Cerebellar nuclear complex (tissue), 1 donor: Measurements from ENCODE around the gene AGFG1.

Experiments used
- DNase-seq, 2 experiments: peaks; one replicate each; lab custom pipeline; 2025; lab: John Stamatoyannopoulos, UW

The AGFG1 gene

DNA sequence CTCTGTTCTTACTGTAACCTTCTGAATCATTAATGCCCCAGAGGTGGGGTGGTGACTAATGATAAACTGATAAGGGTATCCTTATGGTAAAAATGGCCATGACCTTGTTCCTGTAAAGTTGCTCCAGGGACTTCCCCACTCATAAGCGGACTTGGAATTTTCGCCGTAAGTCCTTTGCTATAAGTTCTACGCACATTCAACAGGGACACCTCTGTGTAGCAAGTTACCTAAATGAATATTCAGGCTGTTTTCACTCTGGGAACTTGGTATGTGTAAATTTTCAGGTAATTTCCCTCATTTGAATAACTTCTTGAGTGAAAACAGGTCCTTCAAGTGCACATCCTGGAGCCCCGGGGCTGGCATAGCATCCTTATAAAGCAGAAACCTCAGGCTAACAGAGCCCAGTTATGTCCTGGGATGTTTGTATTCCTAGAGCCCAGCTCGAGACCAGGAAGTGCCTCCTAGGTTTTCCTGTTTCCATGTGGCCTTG, 9.4 kb upstream of the AGFG1 start:
- DNase-seq, result no peak

DNA sequence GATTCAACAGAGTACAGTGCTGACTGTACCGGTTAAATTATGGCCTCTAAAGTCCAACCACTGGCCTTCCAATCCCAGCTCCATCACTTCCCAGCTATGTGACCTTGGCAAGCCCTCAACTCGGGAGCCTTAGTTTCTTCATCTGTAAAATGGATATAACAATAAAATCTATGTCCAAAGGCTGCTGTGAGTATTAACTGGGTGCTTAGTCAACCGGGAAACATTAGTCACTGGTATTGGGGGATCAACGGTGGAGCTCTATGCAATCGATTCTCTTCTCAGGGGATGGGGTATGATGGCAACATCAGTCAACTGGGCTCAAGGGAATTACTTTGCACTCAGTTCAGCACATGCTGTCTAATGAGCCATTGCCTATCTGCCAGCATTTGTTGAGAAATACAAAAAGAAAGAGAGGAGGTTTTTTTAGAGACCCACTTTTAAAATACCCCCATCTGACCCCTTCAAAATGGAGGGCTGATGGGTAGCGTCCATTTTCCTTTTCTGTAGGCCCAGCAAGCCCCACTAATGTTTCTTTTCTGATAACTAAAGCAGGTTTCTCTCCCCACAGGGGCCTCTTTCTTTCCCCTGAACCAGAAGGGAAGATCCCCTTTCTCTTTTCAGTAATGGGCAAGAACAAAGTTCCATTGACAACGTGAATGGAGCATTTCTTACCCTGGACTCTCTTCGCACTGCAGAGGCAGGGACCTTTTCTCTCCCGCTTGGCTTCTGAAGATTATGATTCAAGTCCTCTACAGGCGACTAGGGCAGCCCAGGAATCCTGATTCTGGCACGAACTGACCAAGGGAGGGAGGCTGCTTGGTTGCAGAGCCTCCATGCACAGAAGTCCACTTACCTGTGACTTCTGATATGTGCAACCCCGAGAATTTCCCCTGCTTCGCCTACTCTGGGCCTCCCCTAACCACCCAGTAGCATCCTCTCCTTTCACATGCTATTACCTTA, 8.7 kb upstream of the AGFG1 start:
- no peak for DNase-seq

DNA sequence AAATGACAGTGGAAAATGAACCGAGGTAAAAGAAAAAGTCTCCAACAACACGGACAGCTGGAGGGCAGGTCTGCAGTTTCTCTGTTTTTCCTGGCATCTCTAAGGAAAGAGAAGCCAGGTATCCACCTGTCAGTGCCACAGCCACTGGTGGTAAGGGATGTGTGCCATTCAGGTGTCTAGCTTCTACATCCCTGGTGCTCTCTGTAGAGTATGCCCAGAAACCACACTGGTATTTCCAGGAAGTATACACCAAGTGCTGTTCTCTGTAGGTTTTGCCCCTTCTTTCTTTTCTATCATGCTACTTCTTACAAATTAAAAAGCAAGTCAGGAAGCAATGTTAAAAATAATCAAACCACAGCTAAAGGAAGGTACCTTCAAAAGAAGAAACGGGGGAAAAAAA, 7.6 kb upstream of the AGFG1 start:
- no peak for DNase-seq

DNA sequence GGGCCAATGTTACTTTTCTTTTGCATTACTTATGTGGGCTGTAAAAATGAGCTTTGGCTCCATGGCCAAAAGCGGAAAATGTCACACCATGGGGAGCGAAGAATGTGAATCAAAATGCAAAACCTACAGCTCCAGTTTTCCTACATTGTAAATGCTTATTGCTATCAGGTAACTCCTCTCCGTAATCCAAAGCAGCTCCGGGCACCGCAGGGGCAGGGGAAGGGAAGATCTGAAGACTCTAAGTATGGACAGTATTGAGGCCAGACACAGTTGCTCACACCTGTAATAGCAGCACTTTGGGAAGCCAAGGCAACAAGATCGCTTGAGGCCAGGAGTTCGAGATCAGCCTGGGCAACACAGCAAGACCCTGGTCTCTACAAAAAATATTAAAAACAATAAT, 7.1 kb upstream of the AGFG1 start:
- DNase-seq, result no peak

DNA sequence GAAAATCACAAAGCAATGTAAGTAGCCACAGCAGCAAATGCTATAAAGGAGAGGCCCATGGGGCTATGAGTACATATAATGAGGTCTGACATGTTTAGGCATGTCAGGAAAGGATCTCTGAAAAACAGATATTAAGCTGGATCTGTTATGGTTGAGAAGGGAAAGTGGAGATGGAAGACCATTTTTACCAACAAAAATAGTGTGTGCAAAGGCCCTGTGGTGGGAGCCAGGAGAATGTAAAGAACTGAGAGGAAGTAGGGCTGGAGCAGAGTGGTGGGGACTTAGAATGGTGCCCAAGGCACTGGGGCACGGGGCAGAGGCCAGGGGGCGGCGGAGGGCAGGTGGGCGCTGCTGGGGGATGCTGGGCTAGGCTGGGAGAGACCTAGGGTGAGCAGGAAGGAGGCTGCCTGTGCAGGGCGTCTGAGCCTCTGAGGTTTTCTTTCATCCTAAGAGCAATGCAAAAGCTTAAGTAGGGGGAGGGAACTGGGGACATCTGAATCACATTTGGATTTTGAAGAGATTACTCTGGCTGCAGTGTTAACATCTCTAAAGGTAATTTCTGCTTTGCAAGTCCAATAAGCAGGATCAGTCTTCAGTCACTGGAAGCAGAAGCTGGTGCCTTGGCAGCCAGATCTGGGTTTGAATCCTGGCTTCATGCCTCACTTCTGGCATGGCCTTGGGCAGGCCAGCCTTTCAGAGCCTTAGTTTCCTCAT, 4.9 kb upstream of the AGFG1 start:
- no peak for DNase-seq

DNA sequence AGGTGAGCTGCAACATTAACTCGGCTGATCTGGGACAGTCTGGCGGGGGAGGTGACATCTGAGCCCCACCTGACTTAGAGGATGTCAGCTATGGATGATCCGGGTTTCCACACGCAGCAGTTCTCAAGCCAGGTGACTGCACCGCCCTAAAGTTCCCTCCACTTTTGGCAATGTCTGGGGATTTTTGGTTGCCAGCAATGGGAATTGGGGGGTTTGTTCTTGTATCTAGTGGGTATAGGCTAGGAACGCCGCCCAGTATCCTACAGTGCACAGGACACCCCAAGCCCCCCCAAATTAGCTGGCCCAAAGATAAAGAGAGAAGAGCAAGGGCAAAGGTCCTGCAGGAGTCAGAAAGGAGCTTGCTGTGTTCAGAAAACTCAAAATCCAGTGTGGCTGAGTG, 544 bp upstream of the AGFG1 start:
- no peak for DNase-seq

DNA sequence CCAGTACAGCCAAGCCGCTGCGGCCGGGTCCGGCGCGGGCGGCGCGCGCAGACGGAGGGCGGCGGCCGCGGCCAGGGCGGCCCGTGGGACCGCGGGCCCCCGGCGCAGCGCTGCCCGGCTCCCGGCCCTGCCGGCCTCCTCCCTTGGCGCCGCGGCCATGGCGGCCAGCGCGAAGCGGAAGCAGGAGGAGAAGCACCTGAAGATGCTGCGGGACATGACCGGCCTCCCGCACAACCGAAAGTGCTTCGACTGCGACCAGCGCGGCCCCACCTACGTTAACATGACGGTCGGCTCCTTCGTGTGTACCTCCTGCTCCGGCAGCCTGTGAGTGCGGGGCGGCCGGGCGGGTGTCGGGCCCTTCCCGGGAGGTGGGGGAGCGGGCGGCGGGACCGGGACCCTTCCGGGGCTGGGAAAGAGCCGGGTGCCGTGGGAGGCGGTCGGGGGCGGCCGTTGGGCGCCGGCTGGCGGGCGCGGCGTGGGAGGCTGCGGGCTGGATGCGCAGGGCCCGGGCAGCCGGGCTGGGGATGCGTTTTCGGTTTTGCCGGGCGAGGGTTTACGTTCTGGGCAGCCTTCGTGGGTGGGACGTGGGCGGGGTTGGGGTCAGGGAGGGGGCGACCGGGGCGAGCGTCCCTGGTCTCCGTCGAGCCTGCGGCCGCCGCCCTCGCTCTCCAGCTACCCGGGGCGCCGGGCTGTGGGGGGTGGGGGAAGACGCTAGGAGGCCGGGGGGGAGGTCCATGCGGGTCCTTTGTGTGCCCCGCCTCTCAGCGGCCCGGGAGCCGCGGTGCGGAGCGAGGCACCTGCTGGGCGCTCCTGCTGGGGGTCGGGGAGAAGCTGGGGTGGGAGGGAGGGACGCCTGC, 537 bp downstream of the AGFG1 start:
- DNase-seq, result no peak

DNA sequence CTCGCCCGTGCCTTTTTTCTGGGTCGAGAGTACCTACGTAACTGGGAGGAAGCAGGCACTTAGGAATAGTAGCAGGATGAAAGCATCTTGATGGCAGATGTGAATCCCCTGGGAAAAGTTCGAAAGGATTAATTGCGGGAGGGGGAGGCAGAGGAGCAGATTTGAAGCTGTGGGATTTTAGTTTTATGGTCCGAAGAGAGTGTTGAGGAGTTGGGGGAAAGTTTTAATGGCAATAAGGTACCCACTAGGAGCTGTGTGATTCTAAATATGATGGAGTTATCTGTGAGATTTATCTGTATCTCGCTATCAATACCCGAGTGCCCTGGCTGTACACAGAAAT, 1.1 kb downstream of the AGFG1 start:
- DNase-seq, result no peak

DNA sequence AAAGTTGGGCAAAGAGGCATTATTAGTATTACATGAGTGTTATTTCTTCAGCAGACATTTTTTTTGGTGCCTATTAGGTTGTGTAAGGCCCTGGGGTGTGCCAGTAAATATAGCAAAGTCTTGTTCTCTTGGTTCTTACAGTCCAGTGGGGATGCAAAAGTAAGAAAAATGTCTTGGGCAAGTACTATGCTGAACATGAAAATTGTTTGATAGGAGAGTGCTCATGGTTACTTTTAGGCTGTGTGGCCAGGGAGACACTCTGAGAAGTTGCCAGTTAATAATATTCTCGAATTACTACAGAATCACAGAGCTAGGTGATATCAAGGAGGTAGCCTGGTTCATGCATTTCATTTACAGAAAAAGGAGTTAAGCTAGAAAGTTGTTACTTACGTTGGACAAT, 1.9 kb downstream of the AGFG1 start:
- DNase-seq, result no peak

DNA sequence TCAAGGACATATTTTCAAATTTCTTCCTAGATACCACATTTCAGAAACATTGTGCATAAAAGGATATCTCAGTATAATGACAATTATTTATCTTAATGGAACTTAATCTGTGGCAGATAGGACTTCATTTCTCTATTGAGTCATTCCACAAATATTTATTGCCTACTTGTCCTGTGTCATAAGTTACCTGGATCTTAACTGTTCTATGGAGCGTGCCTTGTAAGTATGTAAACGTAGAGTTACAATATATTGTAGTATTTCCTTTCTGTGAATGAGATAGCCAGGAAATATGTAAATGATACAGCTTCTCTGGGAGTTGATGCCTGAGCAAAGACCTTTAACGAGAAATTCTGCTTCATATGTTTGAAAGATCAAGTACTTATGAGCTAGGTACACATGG, 2.5 kb downstream of the AGFG1 start:
- no peak for DNase-seq

DNA sequence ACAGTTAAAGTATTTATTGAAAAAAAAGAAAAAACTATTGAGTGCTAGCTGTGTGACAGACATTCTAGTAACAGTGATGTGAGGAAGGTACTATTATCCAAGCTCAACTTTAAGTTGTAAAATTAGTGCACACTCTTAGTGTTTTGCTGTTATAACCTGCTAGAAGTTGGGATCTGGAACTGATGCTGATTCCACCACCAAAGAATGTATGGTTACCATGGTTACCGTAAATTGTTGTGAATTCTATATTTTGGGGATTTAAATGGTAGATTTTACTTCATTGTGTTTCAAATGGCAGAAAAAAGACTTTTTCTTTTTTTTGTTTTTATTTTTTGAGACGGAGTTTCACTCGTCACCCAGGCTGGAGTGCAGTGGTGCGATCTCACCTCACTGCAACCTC, 5.3 kb downstream of the AGFG1 start:
- DNase-seq, result no peak

DNA sequence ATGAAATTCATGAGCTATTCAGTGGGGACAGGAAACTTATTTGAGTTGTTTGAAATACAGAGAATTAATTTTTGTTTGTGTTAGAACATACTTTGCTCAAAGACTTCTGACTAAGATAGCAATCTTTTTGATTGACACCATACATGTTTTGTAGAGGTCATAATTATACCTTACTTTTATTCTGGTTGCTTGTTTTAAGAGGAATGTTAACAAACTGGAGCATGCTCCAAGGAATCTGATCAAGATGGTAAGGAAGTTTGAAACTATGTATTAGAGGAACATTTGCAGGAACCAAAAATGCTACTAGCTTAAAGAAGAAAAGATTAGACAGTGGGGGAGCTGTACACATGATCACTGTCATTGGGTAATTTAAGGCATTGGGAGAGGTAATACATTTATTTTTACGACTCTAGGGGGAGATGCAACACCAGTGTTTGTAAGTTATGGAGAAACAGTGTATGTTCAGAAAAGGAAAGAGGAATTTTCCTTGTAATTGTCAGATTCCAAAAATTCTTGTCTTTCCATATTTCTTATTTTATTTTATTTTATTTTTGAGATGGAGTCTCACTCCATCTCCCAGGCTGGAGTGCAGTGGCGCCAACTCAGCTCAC, 8.0 kb downstream of the AGFG1 start:
- DNase-seq, result no peak

DNA sequence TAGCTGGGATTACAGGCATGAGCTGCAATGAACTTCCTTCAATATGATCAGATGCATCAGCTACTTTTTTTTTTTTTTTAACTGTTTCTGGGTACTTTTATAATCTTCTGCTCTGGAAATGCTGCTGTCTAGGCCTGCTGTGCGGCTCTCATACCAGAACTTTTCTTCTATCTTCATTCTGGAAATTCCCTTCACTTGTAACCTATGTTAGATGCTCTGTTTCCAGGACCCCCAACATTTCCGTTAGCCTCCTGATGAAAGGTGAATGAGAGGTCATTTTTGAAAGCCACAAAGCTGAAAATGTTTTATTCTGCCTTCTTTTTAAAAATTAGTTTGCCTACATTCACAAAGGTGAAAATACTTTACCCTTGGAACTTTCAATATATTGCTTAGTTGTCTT, 8.6 kb downstream of the AGFG1 start:
- DNase-seq, result no peak

DNA sequence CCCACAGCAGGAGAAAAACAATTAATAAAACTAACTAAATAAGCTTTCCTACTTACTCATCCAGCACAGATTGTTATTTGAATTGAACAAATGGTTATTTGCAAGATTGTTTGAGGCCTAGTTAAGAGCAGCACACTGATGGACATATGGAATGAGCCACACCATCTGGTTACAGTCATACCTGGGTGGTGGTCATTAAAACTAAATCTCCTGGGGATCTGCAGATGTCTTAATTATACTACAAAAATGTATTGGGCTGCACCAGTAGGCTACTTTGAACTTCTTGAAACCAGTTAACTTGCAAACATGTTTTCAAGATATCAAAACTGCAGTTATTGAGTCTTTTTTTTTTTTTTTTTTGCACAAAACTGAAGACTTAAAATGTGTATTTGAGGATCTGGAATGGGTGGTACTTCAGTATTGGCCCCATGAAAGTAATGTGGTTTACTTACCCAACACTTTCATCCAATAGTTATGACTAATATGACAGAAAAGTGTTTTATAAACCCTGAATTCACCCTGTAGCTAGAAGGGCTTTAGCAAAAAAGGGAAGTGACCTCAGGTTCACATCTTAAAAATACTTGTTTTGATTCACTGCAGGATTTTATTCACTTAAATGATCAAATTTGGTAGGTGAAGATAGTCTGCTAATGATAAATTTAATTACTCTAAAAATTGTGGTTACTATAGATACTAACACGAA, 10.8 kb downstream of the AGFG1 start:
- no peak for DNase-seq

DNA sequence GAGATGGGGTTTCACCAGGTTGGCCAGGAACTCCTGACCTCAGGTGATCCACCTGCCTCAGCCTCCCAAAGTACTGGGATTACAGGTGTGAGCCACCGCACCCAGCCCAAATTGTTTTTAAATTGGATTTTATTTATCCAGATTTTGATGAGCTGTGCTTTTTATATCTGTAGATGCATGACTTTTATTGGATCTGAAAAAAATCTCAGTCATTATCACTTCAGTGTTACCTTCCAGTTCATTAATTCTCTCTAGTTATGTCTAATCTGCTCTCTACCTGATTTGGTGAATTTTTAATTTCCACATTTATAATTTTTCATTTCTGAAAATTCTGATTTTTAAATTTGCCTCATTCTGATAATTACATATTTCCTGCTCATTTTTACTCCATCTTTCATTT, 13.5 kb downstream of the AGFG1 start:
- DNase-seq, result no peak

DNA sequence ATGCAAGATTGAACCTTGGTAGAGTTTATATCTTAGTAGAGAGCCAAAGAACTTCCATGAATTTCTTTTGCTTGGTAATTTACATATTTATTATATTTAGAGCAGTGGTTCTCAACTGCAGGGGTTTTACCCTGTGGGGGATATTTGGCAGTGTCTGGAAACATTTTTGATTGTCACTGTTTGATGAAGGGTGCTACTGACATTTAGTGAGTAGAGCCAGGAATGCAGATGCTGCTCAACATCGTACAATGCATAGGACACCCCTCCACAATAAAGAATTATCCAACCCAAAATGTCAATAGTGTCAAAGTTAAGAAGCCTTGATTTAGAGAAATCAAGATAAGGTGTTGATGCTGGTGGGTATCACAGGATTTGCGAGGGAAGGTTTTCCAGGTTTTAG, 14.7 kb downstream of the AGFG1 start:
- DNase-seq, result no peak

DNA sequence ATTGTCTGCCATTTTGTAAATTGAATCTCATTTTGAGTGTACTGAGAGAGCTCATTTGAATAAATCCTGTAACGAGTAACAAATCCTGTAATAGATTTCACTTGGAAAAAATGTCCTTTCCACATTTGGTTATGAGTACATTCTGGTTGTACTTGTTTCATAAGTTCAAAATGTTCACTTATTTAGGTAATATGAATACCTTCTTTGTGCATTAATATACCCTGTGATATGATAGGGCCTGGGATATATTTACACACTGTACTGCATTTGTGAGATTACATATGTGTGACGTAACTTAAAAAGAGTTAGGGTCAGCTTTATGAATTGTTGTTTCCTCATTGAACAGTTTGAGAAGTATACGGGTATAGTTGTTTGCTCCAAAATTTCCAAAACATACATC, 16.1 kb downstream of the AGFG1 start:
- no peak for DNase-seq

DNA sequence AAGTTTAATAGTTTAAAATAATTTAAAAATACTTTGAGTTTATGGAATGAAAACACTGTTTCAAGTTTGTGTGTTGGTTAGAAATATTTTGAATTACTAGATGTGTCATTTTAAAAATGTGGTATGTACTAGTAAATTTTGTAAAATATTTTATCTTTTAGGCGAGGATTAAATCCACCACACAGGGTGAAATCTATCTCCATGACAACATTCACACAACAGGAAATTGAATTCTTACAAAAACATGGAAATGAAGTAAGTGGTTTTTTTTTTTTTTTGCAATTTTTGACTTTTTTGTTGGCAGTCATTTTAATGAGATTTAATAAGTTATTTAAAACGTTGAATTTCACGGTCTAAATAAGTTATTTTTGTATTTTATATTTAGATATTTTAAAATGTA, 19.4 kb downstream of the AGFG1 start:
- DNase-seq, result no peak

DNA sequence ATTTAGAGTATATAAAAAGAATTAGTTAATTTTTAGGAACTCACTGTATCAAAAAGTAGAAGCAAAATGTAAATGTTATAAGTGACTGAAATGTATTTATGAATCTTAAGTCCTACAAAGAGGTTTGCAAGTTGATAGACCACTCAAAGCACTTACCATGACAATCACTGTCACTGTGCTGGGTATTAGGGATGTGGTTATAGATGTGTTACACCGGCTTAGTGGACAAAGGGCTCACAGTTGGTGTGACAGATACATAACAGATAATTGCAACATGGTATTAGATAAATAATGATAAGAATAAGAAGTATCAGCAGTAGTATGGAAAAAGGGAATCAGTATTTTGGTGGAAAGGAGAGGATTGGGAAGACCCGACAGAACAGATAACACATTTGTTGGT, 21.6 kb downstream of the AGFG1 start:
- DNase-seq, result no peak

DNA sequence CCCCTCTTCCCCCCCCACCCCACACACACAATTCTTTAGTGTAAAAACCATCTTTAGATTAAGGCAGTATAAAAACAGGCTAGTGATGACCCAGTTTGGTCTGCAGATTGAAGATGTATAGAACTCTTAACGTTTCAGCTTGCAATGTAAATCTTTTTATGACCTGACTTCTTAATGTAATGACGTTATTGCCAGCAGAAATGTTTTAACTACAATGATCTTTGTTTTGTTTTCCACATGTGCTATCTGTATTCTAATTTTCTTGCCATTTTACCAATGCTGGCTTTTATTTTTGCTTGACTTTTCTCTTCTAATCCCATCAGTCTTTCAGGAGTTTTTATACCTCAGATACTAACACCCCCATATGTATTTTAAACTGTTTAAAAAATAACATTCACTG, 25.2 kb downstream of the AGFG1 start:
- DNase-seq, result no peak

DNA sequence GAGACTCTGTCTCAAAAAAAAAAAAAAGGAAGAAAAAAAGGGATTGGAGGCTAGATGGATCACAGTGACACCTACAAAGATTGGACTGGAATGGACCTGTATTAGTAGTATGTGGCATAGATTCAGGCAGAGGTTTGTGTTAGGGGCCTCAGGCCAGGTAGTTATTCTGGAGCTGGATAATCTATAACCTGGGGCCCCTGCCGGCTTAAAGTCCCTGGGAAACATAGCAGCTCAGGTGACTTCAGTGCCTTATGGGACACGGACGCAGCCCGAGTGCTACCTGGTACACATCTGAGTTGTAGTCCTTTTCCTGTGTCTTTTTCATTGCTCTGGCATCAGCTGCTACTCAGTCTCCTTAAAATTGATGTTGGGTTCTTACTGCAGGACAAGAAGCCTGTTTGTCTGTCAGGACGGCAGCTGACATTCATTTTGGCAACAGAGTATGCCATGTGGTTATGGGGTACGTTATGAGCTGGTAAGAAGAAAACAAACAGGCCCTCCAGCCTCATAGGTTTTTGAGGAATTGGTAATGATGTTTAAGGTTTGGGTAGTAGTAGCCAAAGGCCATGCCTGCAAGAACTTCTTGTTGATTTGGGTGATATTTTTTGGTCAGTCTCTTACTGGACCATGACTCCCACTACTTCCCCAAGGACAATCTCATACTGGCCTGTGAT, 27.8 kb downstream of the AGFG1 start:
- no peak for DNase-seq
